Neural crest cell (in vitro differentiated cells): Measurements from ENCODE around the gene SYNPO2. TPM values are rescaled to one million over a fixed set of nuclear protein-coding genes. Genes with fewer than 3 reads are reported as not detected.

ENCODE experiments used
- DNase-seq: peaks from one replicate; pipeline ENCODE4 v3.0.0; 2021; ENCODE audit warnings: low read depth, mixed read lengths, low spot score
- H3K27ac Mint-ChIP-seq: one replicate; pipeline ENCODE4 v1.8.0; 2021; ENCODE audit warnings: mild to moderate bottlenecking, mixed read lengths; ENCODE audit not compliant: unreplicated experiment
- H3K27me3 Mint-ChIP-seq: 2 replicates; pipeline ENCODE4 v1.8.0; 2021; ENCODE audit warnings: low read depth, mild to moderate bottlenecking, mixed read lengths
- H3K36me3 Mint-ChIP-seq: 2 replicates; pipeline ENCODE4 v1.8.0; 2021; ENCODE audit warnings: low read depth, mild to moderate bottlenecking, mixed read lengths
- H3K4me1 Mint-ChIP-seq: 2 replicates; pipeline ENCODE4 v1.8.0; 2021; ENCODE audit warnings: mixed read lengths
- H3K4me3 Mint-ChIP-seq: one replicate; pipeline ENCODE4 v1.8.0; 2021; ENCODE audit warnings: mild to moderate bottlenecking, mixed read lengths
- H3K9me3 Mint-ChIP-seq: 2 replicates; pipeline ENCODE4 v1.8.0; 2021; ENCODE audit warnings: mixed read lengths
- total RNA-seq: library from RNA; stranded (reverse); gene quantifications from 2 replicates; pipeline ENCODE4 v1.2.1, GENCODE V29; 2021
- TF ChIP-seq, protein P1 (sequence below): fragments of 200-600 bp; sonication (generic); conservative IDR thresholded peaks from 2 replicates; pipeline ENCODE4 v1.5.0; 2021; ENCODE audit warnings: antibody characterized with exemption, mild to moderate bottlenecking

The SYNPO2 gene
- total RNA-seq, 1 donor from 2014 or later, result 0.07 TPM

DNA sequence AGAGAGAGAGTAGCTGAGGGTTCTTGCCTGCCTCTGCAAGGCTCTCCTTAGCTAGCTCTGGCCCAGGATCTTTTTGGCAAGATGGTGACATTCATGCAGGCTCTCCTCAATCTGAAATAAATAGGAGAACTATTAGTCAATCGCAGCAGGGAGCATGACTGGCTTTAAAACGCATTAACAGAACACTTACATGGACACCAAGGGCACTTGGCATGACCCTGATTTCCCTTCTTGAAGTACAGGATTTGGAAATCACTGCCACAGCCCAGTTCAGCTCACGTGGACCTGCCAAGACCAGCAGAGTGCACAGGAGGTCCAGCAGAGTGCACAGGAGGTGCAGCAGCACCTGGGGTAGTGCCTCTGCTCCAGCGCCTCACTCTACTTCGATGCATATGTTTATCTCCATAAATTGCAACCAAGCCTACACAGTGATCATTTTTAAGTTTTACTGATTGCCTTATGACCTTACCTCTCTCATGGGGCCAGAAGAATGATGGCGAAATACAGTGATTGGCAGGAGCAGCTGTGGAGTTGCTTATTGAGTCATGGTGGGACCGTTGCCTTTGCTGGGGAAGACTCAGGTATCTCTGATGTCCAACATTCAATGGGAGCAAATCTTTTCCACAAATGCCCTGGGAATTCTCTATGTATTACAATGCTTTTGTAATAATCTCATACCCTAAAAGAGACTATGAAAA lies 122.4 kb downstream of the SYNPO2 start:
- Mint-ChIP-seq H3K36me3 (no peaks in the 10 kb centered on the region), H3K27me3 (peaks cover 4% of the 10 kb centered on the region), H3K4me1 (no peaks in the 10 kb centered on the region), H3K4me3 (no peak overlapping the region), H3K27ac (no peak overlapping the region), H3K9me3 (no peaks in the 10 kb centered on the region)
- TF ChIP-seq, protein P1, sequence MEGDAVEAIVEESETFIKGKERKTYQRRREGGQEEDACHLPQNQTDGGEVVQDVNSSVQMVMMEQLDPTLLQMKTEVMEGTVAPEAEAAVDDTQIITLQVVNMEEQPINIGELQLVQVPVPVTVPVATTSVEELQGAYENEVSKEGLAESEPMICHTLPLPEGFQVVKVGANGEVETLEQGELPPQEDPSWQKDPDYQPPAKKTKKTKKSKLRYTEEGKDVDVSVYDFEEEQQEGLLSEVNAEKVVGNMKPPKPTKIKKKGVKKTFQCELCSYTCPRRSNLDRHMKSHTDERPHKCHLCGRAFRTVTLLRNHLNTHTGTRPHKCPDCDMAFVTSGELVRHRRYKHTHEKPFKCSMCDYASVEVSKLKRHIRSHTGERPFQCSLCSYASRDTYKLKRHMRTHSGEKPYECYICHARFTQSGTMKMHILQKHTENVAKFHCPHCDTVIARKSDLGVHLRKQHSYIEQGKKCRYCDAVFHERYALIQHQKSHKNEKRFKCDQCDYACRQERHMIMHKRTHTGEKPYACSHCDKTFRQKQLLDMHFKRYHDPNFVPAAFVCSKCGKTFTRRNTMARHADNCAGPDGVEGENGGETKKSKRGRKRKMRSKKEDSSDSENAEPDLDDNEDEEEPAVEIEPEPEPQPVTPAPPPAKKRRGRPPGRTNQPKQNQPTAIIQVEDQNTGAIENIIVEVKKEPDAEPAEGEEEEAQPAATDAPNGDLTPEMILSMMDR, result no peak
- DNase-seq, result no peak

DNA sequence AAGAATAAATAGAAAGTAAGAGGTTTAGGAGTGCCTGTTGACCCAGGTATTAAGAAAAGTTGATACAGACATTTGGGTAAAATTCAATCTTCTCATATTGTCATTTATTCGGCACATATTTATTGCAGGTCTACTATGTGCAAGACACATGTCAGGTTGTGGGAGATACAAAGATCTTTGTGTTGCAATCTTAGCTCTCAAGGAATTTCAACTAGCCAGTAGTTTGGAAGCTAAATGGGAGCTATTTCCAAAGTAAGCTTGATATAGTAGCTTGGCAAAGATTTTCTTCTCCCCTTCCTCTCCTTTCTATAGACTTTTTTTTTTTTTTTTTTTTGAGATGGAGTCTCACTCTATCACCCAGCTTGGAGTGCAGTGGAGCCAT lies 122.9 kb downstream of the SYNPO2 start:
- H3K4me3 Mint-ChIP-seq, result no peak overlapping the region
- no peaks in the 10 kb centered on the region for H3K36me3 Mint-ChIP-seq
- no peak for DNase-seq
- no peaks in the 10 kb centered on the region for H3K9me3 Mint-ChIP-seq
- peaks cover 4% of the 10 kb centered on the region for H3K27me3 Mint-ChIP-seq
- no peaks in the 10 kb centered on the region for H3K4me1 Mint-ChIP-seq
- TF ChIP-seq, protein P1, result no peak
- no peak overlapping the region for H3K27ac Mint-ChIP-seq

DNA sequence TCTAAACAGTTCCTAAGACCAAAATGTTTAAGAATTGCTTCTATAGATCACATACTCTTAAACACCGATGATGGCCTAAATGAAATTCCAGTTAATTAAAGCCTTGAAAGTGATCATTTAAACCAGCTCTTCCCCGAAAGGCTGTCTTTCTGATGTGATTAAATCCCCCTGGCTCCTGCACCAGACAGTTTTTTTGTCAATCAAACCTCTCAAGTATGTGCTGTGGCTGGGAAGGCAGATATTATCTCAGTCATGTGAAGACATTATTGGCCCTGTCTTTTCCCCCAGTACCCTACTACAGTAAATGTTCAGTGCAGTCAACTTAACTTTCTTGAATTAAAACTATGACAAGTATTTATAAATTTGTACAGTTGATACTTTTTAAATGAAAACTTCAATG lies 126.0 kb downstream of the SYNPO2 start:
- Mint-ChIP-seq H3K36me3 (no peaks in the 10 kb centered on the region), H3K9me3 (no peaks in the 10 kb centered on the region), H3K27me3 (no peaks in the 10 kb centered on the region), H3K4me3 (no peak overlapping the region), H3K27ac (no peak overlapping the region), H3K4me1 (no peaks in the 10 kb centered on the region)
- no peak for DNase-seq
- TF ChIP-seq, protein P1, result no peak

DNA sequence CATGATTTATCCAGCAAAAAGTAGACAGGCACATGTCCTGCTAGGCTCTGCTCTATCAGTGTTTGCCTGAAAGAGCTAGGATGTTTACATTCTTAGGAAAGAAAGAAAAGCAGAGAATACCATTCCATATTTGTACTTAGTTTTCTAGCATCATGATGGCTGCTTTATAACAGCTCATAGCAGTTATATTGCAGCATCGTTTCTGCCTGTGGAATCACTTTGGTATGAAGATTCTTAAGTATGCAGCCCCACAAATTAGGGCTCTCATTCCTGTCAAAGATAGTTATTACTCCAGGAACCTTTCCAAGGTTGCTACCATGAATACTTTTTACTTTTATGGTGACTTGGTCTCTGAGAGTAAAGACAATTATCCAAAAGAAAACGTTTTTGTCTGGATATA lies 128.0 kb downstream of the SYNPO2 start:
- TF ChIP-seq, protein P1, result no peak
- H3K4me1 Mint-ChIP-seq, result no peaks in the 10 kb centered on the region
- no peaks in the 10 kb centered on the region for H3K36me3 Mint-ChIP-seq
- no peaks in the 10 kb centered on the region for H3K9me3 Mint-ChIP-seq
- no peak for DNase-seq
- H3K4me3 Mint-ChIP-seq, result no peak overlapping the region
- no peaks in the 10 kb centered on the region for H3K27me3 Mint-ChIP-seq
- no peak overlapping the region for H3K27ac Mint-ChIP-seq

DNA sequence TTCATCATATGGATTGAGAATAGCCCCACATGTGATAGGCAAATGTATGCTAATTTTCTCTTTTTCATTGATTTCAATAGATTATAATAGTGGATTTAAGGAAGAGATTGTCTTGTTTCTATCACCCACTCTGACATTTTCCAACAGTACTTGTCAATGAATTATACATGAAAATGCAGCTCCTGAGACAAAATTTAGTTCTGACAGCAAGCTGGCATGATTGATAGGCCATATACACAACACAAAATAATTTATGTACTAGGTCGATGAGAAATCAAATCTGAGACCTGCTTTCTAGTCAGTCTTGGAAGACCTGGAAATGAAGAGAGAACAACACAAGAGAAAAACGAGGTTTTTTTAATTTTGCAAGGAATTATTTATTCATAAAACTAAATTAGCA lies 129.0 kb downstream of the SYNPO2 start:
- H3K4me3 Mint-ChIP-seq, result no peak overlapping the region
- H3K36me3 Mint-ChIP-seq, result no peaks in the 10 kb centered on the region
- TF ChIP-seq, protein P1, result no peak
- H3K27me3 Mint-ChIP-seq, result no peaks in the 10 kb centered on the region
- H3K27ac Mint-ChIP-seq, result no peak overlapping the region
- DNase-seq, result no peak
- H3K4me1 Mint-ChIP-seq, result no peaks in the 10 kb centered on the region
- no peaks in the 10 kb centered on the region for H3K9me3 Mint-ChIP-seq
